DND-41 (cell line): Measurements from ENCODE around the gene LMAN2.

Experiments used
- CTCF ChIP-seq: IDR thresholded peaks from 2 replicates; pipeline ENCODE4 v1.5.1; 2012; ENCODE audit warnings: borderline replicate concordance, low read length, moderate library complexity, mild to moderate bottlenecking; ENCODE audit not compliant: poor library complexity, severe bottlenecking; ENCODE audit errors: extremely low read depth
- EZH2 ChIP-seq: IDR thresholded peaks from 3 replicates; pipeline ENCODE4 v1.6.1; 2012; ENCODE audit warnings: borderline replicate concordance, low read depth, mild to moderate bottlenecking, moderate library complexity, low read length, inconsistent platforms; ENCODE audit not compliant: severe bottlenecking

- TF ChIP-seq EZH2 = no peak
- no peak for TF ChIP-seq CTCF
Observed at GRCh38 chr5:177334781-177335700, 16.4 kb downstream of the LMAN2 start.
